Esophagus squamous epithelium (tissue), 5 donors: Measurements from ENCODE around the gene GRIK4. TPM values are rescaled to one million over a fixed set of nuclear protein-coding genes. Genes with fewer than 3 reads are reported as not detected.

Experiments used
- DNase-seq: peaks from one replicate; lab custom pipeline; 2025; lab: John Stamatoyannopoulos, UW
- H3K27ac ChIP-seq, 4 donors: fragments of 200-600 bp; sonication (generic); one replicate each; pipeline ENCODE4 v1.5.1; 2016 to 2019; ENCODE audit warnings: mild to moderate bottlenecking in 1 of 4
- H3K27me3 ChIP-seq, 4 donors: fragments of 200-600 bp; sonication (generic); 1 replicate in 3 of 4; 2 replicates in 1 of 4; pipeline versions ENCODE4 v1.5.1 to v1.6.0; 2017 to 2021; ENCODE audit warnings: antibody characterized with exemption in 1 of 4
- H3K36me3 ChIP-seq, 3 donors: fragments of 200-600 bp; sonication (generic); one replicate each; pipeline ENCODE4 v1.5.1; 2016 to 2019
- H3K4me1 ChIP-seq, 3 donors: fragments of 200-600 bp; sonication (generic); one replicate each; pipeline ENCODE4 v1.5.1; 2017 to 2019
- H3K4me3 ChIP-seq, 4 donors: fragments of 200-600 bp; sonication (generic); 1 replicate in 3 of 4; 2 replicates in 1 of 4; pipeline ENCODE4 v1.5.1; 2016 to 2019; ENCODE audit warnings: mild to moderate bottlenecking in 2 of 4, moderate library complexity in 1 of 4
- H3K9me3 ChIP-seq, 3 donors: fragments of 200-600 bp; sonication (generic); one replicate each; pipeline ENCODE4 v1.5.1; 2016 to 2019
- POLR2A ChIP-seq, 4 donors: fragments of 450-650 bp; IDR thresholded peaks; one replicate each; pipeline ENCODE4 v1.6.1; 2017; ENCODE audit warnings: antibody characterized with exemption in 4 of 4, mild to moderate bottlenecking in 4 of 4, moderate library complexity in 3 of 4
- WGBS, 2 donors: methylation state at CpG; one replicate each; pipeline ENCODE4 v1.1.5; 2018; 5-methylcytosine and 5-hydroxymethylcytosine counted together
- intact Hi-C: fragments of 100-400 bp; cut with DNase I; formaldehyde crosslinking; loops from one replicate; pipeline ENCODE4 v1.15.0; 2022
- total RNA-seq, 4 donors: library from RNA; depleted of rRNA; stranded (reverse); fragments of >200 nt; gene quantifications; one replicate each; pipeline ENCODE4 v1.1.0, GENCODE V29; 2016
- TF ChIP-seq, protein P1 (sequence below), 6 experiments: fragments of 450-650 bp in 4 of 6; fragments of 200-600 bp in 2 of 6; sonication (generic) in 2 of 6; IDR thresholded peaks; one replicate each; pipeline ENCODE4 v1.5.1; 2016 to 2019; ENCODE audit warnings: antibody characterized with exemption in 6 of 6, mild to moderate bottlenecking in 4 of 6, moderate library complexity in 4 of 6
- donor health status: DM: yes; HTN: yes; CAD: no.

GRIK4 gene
- total RNA-seq, 4 donors from 2014 or later = 0.15 to 0.19 TPM; not detected in 2

DNA sequence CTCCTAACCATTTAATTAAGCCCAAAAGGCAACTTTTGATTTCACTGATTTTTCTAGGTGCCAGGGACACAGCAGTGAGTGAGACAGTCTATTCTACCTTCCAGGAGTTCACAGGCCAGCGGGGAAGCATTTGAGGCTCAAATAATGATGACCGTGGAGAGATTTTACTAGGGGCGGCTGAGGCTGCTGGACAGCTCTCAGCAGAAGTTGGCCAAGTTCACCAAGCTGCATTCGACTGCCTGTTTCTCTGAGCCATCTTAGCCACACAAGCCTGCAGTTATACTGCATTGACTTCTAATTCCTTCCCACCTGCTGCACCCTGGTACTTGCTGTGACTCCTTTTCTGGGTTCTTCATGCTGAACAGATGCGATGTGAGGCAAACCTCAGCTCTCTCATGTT is 343.4 kb downstream of the GRIK4 start:
- WGBS, 2 donors = 65 to 74% methylated on average over 5 of the region's 5 CpGs
- intact Hi-C loops = no loop called here

DNA sequence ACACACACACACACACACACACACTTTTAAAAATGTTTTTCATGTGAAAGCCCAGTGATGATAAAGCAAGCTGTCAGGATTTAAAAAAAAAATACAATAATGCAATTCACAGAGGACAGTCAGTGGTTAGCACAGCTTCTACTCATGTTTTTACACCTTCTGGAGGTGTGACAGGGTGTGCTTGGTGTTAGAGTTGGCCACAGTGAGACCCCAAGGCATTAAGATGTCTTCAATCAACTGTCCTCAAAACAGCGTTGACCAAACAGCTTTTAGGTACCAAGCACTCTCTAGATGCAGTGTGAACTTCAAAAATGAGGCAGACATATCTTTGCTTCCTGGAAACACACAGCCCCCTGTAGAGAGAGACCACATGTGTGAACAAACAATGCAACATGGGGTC is 346.0 kb downstream of the GRIK4 start:
- H3K27me3 ChIP-seq = no peaks in the 10 kb centered on the region
- no peaks in the 10 kb centered on the region for H3K9me3 ChIP-seq
- intact Hi-C loops = no loop called here
- TF ChIP-seq, protein P1, sequence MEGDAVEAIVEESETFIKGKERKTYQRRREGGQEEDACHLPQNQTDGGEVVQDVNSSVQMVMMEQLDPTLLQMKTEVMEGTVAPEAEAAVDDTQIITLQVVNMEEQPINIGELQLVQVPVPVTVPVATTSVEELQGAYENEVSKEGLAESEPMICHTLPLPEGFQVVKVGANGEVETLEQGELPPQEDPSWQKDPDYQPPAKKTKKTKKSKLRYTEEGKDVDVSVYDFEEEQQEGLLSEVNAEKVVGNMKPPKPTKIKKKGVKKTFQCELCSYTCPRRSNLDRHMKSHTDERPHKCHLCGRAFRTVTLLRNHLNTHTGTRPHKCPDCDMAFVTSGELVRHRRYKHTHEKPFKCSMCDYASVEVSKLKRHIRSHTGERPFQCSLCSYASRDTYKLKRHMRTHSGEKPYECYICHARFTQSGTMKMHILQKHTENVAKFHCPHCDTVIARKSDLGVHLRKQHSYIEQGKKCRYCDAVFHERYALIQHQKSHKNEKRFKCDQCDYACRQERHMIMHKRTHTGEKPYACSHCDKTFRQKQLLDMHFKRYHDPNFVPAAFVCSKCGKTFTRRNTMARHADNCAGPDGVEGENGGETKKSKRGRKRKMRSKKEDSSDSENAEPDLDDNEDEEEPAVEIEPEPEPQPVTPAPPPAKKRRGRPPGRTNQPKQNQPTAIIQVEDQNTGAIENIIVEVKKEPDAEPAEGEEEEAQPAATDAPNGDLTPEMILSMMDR (IDR thresholded peaks at IDR 0.05) = no peak
- TF ChIP-seq POLR2A (IDR thresholded peaks at IDR 0.05) = no peak
- H3K4me1 ChIP-seq = no peaks in the 10 kb centered on the region
- no peak overlapping the region for H3K27ac ChIP-seq
- no peak for DNase-seq
- H3K4me3 ChIP-seq = no peak overlapping the region
- H3K36me3 ChIP-seq = no peaks in the 10 kb centered on the region
- WGBS, 2 donors = 89 to 100% methylated on average over 1 of the region's 1 CpG

More for the DNA sequence above, 343.4 kb downstream of the GRIK4 start:
- Histone ChIP-seq H3K9me3 (no peaks in the 10 kb centered on the region), H3K27me3 (no peaks in the 10 kb centered on the region), H3K4me1 (no peaks in the 10 kb centered on the region), H3K4me3 (no peak overlapping the region), H3K36me3 (no peaks in the 10 kb centered on the region), H3K27ac (no peak overlapping the region)
- no peak for DNase-seq
- no peak for TF ChIP-seq POLR2A (IDR thresholded peaks at IDR 0.05)
- TF ChIP-seq, protein P1 (IDR thresholded peaks at IDR 0.05) = no peak

DNA sequence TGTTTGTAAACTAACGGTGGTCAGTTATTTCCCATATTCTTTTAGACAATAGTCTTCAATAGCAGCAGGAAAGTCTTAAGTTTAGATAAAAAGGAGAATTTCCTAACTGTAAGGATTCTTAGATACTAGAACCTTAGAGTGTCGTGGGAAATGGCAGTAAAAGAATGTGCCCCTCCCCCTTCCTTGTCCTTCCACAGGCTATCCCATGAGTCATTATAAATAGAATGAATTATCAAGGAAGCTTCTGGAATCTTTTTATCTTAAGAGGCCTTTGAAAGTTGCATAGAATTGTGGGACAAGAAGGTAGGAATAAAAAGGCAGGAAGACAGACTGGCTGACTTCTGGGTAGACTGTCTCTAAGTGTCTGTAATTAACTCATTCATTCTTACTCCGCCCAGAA is 347.2 kb downstream of the GRIK4 start:
- Histone ChIP-seq H3K4me3 (no peak overlapping the region), H3K4me1 (no peaks in the 10 kb centered on the region), H3K36me3 (no peaks in the 10 kb centered on the region), H3K27ac (no peak overlapping the region), H3K9me3 (no peaks in the 10 kb centered on the region), H3K27me3 (no peaks in the 10 kb centered on the region)
- no peak for TF ChIP-seq POLR2A (IDR thresholded peaks at IDR 0.05)
- TF ChIP-seq, protein P1 (IDR thresholded peaks at IDR 0.05) = no peak
- intact Hi-C loops = no loop called here
- DNase-seq = no peak
- WGBS, 2 donors = 54 to 59% methylated on average over 3 of the region's 3 CpGs

DNA sequence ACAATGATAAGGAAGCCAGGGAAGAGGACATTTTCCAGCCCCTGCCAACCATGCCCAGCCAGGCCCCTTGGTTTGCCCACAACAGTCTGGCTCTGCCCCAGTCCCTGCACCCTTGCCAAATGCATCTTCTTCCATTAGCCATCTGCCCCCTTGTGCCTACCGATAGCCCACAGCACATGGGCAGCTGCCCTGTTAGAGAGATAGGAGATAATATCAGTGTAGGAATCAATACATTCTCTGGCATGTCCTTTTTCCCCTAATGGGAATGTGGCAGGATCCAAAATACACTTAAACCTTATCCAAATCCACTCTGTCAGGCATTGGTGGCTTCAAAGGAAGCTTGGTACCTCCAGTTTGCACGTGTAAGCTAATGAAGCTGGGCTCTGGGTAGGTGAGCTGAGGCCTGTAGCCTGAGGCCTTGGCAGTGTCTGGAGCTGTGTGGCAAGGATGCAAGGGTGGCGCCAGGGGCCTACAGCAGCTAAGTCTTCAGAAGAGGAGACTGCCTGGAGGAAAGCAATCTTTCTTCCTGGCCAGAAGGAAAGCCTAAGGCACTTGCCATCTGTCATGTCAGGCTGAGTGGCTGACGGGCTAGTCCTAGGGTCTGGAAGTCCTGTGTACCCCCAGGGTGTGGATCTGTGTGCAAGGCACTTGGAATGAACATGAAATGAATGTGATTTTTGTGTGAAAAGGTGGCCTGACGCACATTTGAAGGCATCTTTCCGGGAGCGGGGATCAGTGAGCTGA is 348.2 kb downstream of the GRIK4 start:
- Histone ChIP-seq H3K4me1 (no peaks in the 10 kb centered on the region), H3K36me3 (no peaks in the 10 kb centered on the region), H3K27me3 (no peaks in the 10 kb centered on the region), H3K27ac (no peak overlapping the region), H3K9me3 (no peaks in the 10 kb centered on the region), H3K4me3 (no peak overlapping the region)
- WGBS, 2 donors = 85 to 97% methylated on average over 3 to 6 of the region's 7 CpGs
- no peak for DNase-seq
- TF ChIP-seq POLR2A (IDR thresholded peaks at IDR 0.05) = no peak
- TF ChIP-seq, protein P1 (IDR thresholded peaks at IDR 0.05) = no peak
- intact Hi-C loops = no loop called here

DNA sequence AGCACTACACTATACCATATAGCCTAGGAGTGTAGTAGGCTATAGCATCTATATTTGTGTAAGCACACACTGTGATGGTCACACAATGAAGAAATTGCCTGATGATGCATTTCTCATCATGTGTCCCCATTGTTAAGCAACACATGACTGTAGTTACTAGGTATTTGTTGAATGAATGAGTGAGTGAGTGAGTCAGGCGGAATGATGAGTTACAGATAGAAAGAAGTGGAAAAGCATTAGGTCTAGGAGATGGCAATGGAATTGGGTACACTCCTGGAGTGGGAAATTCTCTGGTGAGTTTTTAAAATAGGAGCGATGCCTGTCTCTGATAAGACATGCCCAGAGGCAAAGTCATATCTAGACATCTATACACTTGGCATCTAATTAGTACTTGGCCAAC is 351.8 kb downstream of the GRIK4 start:
- intact Hi-C loops = no loop called here
- H3K27ac ChIP-seq = no peak overlapping the region
- no peaks in the 10 kb centered on the region for H3K36me3 ChIP-seq
- 89 to 95% methylated on average over 2 of the region's 2 CpGs for WGBS, 2 donors
- TF ChIP-seq, protein P1 (IDR thresholded peaks at IDR 0.05) = no peak
- TF ChIP-seq POLR2A (IDR thresholded peaks at IDR 0.05) = no peak
- H3K4me1 ChIP-seq = no peaks in the 10 kb centered on the region
- peaks cover 0 to 17% (median 0%) of the 10 kb centered on the region in 4 donors for H3K27me3 ChIP-seq
- no peak overlapping the region for H3K4me3 ChIP-seq
- no peak for DNase-seq
- no peaks in the 10 kb centered on the region for H3K9me3 ChIP-seq
